GM12801 (cell line): ENCODE measurements around the gene SNX22.

Experiments
- CTCF ChIP-seq: IDR thresholded peaks from one replicate; pipeline ENCODE4 v1.5.1; 2011; ENCODE audit warnings: control low read depth; ENCODE audit not compliant: insufficient read length; ENCODE audit errors: extremely low read depth

The SNX22 gene

GRCh38 chr15:64153480-64154367, 2.2 kb downstream of the SNX22 start:
- no peak for TF ChIP-seq CTCF

DNA sequence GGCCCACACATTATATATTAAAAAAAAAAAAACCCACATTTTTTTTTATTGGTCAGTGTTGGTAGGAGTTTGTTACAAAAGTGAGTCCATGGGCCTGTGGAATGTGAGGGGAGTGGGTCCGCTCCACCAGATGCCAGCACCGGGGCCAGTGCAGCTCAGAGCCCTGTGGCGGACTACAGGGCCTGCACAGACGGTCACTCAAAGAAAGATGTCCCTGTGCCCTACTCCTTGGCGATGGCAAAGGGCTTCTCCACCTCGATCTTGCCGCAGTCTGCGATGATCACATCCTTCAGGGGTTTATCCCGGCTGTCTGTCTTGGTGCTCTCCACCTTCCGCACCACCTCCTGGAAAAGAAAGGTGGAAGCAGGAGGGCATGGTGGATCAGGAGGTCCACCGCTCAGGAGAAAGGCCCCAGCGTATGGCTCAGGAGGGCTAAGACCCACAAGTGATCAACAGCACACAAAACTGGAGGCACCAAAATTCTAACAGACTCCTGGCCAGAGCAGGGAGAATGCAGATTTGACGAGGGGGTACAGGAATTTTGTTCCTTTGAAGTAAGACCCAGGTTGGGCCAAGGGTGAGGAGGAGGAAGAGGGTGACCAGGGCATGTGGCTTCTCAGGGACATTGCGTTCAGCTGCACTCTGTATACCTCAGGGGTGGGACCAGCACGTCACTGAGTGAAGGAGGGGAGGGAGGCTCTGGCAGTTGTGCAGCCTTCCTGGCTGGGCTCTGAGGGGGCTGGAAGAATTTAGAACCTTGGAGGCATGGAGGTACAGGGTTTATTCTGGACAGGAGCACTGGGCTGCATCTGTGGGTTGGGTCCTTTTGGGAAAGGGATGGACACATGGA, 4.5 kb downstream of the SNX22 start:
- TF ChIP-seq CTCF: no peak

GRCh38 chr15:64156652-64157331, 5.3 kb downstream of the SNX22 start:
- TF ChIP-seq CTCF: no peak

- TF ChIP-seq CTCF: no peak
Measured at GRCh38 chr15:64157599-64158125, 6.1 kb downstream of the SNX22 start.

GRCh38 chr15:64158363-64159134, 7.0 kb downstream of the SNX22 start:
- TF ChIP-seq CTCF: no peak

- TF ChIP-seq CTCF: no peak
Measured at GRCh38 chr15:64161688-64162477, 10.4 kb downstream of the SNX22 start.
